Renal cortical epithelial cell (primary cell): ENCODE results near the gene PRXL2B. TPM values are rescaled to one million over a fixed set of nuclear protein-coding genes. Genes with fewer than 3 reads are reported as not detected.

Experiments
- DNase-seq: peaks from one replicate; pipeline ENCODE4 v3.0.0-alpha.2; 2011; ENCODE audit warnings: low read depth
- total RNA-seq: library from RNA; depleted of rRNA; stranded (reverse); fragments of >200 nt; gene quantifications from 2 replicates; pipeline ENCODE4 v1.2.3, GENCODE V29; 2014

Gene PRXL2B
- total RNA-seq, 1 donor from 2014 or later = 27.1 TPM

DNA sequence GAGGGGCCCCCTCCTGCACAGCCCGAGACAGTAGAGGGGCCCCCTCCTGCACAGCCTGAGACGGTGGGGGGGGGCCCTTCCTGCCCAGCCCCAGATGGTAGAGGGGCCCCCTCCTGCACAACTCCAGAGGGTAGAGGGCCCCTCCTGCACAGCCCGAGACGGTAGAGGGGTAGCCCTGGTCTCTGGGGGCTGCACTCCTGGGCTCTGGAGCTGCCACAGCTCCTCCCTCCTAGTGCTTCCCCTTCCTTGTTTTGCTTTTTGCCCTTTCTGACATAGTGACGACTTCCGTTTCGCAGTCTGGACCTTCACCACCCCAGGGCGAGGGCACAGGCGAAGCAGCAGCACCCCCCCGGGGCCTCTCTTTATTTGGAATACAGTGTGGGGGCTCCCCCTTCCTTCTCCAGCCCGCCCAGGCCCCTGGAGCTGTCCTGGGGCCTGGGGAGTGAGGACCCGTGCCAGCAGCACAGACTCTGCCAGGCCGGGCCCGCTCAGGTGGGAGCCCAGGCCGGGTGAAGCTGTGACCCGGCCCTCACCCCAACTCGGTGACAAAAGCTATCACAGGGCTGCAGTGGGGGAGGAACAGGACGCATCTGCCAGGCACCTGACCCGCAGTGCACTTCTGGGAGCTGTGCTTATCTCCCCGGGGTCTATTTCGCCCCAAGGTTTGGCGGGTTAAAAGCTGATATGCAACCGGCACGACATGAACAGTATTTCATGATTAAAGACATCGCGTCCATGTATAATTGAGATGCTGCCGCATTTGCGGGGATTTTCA is 1.1 kb upstream of the PRXL2B start:
- DNase-seq = no peak

DNA sequence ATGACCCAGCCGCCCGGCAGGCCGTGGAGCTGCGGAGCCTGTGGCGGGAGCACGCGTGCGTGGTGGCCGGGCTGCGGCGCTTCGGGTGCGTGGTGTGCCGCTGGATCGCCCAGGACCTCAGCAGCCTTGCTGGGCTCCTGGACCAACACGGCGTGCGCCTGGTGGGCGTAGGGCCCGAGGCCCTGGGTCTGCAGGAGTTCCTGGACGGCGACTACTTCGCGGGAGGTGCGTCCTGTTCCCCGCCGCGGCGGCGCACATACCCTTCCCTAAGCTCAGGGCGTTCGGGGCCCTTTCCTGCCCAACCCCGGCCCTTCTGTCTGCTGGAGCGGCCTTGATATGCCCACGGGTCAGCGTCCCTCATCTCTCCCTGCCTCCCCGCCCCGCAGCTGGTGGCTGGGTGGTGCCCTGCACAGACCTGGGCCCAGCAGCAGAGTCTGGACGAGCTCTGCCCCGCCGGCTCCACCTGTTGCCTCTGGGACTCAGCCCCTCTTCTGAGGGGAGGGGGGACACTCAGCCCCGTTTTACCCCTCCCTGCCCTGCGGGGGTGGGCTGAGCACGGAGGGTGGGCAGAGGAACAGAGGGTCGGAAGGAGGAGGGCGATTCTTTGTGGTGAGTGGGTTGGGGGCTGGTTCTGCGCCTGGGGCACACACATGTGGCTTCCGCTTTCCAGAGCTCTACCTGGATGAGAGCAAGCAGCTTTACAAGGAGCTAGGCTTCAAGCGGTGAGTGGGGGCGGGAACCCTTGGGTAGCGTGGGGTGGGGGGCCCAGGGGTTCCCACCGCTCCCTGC is 688 bp downstream of the PRXL2B start:
- DNase-seq = no peak

DNA sequence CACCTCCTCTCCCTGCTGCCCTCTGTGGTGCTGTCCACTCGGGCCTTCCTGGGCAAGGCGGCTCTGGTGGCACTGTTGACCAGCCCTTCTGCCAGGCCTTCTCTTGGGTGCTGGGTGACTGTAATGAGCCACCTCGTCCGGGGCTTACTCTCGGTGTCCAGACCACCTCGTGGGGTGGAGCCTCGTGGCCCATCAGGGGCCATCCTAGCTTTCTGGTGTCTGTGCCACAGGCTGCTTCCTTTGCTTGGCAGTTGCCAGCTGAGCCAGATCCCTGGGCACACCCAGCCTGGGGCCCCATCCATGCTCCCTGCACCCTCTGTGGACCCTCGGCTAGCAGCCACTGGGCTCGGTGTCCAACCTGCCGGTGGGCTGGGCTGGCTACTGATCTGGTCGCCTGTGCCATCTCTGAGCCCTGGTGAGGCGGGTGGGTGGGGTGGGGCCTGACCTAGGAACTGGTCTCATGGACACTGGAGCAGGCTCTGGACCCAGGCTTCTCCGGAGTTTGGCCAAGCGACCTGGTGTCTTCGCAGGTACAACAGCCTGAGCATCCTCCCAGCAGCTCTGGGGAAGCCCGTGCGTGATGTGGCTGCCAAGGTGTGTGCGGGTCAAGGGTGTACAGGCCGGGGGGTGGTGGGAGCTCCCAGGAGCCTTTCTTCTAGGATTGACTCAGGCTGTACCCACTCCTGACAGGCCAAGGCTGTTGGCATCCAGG is 1.4 kb downstream of the PRXL2B start:
- no peak for DNase-seq

DNA sequence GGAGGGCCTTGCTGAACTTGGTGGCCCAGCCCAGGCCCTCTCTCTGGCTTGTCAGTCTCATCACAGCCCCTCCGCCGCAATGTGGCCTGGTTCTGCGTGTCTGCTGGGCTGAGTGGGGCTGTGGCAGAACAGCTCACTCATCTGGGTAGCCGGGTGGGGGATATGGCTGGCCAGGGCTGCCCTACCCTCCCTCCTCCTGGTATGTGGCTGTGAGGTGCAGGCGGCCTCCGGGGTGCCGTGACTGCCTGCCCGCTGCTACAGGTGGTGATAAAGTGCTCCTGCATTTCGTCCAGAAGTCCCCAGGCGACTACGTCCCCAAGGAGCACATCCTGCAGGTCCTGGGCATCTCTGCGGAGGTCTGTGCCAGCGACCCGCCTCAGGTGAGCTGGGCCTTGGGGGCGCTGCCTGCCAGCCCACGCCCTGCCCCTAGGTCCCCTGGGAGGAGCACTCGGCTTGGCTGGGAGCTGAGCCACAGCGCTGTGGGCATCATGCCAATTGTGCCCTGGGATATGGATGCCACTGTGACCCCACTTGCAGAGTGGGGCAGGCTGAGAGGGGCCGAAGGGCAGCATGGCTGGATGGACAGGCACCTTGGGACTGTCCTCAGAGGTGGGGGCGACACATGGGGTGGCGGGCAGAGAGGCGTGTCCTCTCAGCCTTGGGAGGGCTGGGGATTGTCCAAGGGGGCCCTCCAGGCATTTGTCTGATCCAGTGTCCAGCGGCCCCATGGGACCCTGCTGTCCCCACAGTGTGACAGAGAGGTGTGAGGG is 2.3 kb downstream of the PRXL2B start:
- DNase-seq = no peak

DNA sequence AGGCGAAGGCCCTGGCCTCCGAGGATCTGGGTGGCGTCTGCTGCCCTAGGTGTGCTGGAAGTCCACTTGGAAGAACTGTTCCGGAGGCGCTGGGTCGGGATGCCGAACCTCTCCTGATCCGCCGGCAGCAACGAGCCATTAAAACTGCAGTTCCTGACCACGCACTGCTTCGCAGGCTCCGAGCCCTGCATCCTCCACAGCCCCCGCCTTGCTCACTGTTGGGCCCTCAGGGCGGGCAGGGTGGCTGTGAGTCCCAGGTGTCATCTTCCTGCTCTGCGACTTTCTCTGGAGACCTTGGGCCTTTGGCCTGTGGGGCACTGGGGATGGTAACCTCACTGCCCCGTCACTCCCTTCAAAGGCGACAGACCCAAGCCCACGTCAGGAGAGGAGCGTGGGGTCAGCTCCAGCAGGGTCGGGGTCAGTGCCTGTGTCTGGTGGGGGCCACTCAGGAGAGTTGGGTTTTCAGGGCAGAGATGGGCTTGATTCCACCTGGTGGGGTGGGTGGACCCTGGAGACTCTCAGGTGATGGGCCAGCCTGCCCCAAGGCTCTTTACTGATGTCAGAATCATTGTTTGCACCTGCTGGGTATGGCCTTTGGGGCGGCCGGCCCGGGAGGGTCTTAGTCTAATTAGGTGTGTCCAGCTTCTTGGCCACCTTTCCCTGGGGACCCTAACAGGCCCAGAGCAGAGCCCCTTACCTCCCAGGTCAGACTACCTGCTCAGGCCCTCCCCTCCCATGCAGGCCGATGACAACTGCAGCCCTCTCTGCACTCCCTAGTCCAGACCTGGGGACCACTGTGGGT is 3.1 kb downstream of the PRXL2B start:
- no peak for DNase-seq

DNA sequence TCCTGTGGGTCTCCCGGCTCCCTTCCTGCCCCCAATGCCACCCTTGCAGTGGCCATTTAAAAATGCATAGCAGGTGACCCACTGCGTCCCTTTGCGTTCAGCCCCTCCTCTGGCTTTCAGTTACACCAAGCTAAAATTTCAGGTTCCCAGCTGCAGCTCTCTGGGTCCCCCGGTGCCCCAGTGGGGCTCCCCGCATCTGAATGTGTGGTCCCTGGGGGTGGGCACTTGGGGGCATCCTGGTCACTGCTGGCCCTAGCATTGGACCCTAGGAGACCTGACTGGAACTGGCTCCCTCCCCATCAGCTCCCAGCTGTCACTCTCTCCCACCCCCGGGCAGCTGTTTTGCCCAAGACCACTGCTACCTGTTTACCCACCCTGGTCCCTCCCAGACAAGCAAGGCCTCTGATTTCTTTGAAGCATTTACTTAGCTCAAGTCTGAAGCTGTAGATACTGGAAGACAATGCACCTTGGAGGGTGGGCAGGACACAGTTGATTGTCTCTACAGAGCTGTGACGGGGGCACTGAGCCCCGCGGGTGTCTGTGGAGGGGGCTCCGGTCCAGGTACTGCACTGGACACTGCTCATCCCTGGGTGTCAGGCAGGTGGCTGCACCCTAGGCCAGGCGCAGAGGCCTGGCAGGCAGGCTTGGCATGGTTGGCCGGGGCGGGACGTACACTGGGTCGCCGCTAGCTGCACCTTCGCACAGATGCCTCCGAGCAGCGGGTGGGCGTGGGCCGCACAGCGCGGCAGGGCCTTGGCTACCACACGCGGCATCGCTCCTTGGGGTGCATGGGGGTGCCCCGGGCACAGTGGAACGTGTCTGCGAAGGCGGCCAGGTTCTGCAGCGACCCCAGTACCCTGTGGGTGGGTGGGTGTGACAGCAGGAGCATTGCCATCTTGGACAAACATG is 3.9 kb downstream of the PRXL2B start:
- DNase-seq = no peak

DNA sequence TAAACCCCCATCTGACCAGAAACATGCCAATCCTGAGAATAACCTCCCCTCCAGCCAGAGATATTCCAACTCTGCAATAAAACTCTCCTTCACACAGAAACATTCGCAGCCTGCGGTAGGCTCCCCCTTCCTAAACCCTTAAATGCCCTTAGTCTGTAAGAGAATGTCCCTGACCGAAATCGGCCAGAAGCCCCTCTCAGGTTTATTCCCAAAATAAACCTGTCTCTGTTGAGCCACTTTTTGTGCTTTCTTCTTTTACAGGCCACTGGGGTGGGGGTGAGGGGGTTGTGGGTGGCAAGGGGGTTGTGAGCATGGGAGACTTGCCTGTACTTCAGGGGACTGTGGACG is 4.6 kb downstream of the PRXL2B start:
- DNase-seq = no peak

DNA sequence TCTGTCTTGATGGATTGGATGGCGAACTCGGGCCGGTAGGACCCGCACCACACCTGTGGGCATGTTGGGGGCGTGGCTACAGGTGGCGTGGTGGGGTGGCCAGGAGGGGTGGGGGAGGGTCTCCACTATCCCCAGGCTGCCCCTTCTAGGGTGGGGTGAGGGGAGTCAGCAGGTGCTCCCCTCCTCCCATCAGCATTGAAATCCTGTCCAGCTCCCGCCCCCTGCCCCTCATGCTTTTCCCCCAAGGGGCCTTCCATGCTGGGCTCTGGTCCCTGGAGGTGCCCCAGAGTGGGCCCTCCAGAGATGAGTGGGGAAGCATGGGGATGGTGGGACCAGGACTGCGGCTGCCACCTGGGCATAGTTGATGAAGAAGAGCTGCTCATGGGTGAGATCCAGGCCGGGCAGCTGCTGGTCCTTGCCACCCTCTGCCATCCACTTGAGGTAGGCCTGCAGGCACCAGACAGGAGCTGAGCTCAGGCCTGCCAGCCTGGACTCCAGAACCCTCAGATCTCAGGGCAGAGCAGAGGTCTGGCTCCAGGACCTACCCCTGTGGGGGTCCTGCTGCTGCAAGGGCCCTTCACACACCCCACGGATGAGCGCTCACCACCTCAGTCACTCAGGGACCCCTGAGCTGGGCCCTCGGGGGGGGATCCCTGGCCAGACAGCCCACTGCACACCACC is 5.1 kb downstream of the PRXL2B start:
- DNase-seq = no peak

- DNase-seq = no peak
Observed at GRCh38 chr1:2592672-2593071, 6.1 kb downstream of the PRXL2B start.

DNA sequence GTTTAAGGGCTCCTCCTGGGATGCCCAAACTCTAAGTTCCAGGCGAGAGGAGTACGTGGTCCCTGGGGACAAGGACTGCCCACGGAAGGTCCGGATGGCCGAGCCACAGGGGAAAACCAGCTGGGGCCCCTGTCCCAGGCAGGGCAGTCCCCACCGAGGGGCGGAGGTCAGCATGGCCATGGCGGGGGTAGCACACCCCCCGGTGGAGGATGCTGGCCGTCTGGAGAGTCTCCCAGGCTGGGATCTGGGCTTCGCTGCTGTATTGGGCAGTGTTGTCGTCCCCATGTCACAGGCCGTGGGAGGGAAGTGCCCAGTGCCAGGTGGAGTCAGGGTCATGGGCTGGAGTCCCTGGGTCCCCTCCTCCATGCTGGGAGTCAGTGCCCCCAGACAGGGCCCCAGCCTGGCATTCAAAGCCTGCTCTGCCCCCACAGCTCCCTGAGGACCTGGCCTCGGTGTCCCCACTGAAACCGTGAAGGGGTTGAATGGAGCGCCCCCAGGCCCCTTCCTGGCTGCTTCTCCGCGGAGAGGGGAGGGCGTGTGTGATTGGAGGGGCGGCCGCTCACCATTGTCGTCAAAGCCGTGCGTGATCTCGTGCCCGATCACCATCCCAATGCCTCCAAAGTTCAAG is 6.8 kb downstream of the PRXL2B start:
- no peak for DNase-seq

- DNase-seq = no peak
Observed at GRCh38 chr1:2594001-2594640, 7.5 kb downstream of the PRXL2B start.

- DNase-seq = no peak
Observed at GRCh38 chr1:2594641-2595131, 8.1 kb downstream of the PRXL2B start.

DNA sequence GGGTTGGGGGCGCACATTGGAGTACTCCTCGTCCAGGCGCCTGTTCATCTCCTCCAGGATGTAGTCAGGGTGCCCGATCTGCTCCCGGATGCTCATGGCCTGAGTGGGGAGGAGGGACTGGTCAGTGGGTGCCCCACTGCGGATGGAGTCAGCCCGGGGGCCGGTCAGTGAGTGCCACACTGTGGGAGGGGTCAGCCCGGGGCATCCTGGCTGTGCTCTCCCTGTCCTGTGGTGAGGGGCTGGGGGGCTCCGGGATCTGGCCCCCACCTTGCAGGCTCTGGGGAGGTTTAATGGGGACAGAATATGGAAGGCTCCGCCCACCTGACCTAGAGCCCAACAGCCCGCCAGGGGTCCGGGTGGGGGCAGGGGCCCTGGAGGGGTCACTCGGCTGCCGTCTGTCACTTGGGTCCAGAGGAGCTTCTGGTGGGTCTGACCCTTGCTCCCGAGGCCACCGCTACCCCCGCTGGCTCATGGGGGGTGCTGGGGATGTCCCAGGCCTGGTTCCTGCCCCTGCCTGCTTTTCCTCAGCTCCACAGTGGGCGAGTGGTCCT is 8.8 kb downstream of the PRXL2B start:
- no peak for DNase-seq

DNA sequence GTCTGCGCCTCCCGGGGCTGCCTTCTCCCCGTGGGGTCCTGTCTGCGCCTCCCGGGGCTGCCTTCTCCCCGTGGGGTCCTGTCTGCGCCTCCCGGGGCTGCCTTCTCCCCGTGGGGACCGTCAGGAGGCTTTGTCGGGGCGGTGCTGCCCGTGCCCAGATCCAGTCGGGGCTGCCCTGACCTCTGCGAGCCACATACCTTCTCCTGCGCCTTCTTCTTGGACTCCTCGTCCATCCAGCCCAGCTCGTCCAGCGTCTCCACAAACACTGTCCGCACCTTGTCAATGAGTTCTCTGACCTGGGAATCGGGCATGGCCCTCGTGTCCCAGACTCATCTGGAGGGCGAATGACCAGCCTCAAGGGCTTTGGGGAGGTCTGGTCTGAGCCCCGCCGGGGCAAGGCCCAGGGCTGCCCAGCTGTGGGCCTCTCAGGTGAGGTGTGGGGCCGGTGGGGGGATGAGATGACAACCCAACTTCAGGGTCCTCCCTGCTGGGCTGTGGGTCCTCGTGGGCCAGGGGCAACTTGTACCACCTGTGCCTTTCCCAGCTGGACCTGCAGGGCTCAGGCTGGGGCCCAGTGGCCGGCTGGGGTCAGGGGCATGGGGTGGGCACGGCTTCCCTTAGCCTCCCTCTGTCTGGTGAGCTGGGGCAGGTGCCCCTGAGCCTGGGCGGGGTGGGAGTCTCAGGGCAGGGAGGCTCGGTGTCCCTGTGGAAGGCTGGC is 9.4 kb downstream of the PRXL2B start:
- DNase-seq = no peak

DNA sequence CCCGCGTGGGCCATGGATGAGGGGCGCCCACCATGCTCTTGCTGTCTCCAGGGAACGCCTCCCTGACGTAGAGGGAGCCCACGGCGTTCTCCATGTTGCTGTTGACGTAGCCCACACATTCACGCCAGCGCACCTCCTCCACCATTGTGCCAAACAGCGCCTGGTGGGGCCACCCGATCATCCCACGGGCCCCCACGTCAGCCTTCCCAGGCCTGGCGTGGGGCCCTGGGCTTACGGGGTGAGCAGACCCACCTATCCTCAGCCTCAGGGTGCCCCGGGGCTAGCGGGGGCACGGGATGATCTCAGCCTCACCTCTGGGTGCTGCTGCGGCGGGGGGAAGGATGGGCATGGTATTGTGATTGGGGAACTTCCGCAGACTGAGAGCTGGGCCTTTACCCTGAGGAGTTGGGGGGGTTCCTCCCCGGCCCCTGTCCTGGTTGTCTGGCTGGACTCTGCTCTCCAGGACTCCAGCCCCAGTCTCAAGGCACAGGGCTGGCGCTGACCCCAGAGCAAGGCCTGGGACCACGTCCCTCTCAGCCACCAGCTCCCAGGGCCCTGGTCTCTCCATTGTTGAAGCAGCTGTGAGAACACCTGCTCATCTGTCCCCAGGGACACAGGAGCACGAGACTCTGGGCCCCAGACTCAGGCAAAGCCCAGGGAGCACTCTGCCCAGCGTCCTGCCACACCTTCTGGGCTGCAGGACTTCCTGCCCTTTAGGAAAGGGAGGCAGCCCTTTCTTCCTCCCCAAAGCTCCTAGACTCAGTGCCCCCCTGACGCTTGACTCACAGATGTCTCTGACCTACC is 10.2 kb downstream of the PRXL2B start:
- DNase-seq = no peak
